Tibial nerve (tissue), 4 donors: ENCODE measurements around the gene CASKIN2. TPM values are rescaled to one million over a fixed set of nuclear protein-coding genes. Genes with fewer than 3 reads are reported as not detected.

ENCODE experiments used
- DNase-seq, 2 donors: peaks; one replicate each; pipeline ENCODE4 v3.0.0-alpha.2; 2019; ENCODE audit warnings: low spot score in 2 of 2
- H3K27ac ChIP-seq, 4 donors: fragments of 200-600 bp; sonication (generic) in 3 of 4; one replicate each; pipeline ENCODE4 v1.5.1; 2017 to 2019; ENCODE audit warnings: mild to moderate bottlenecking in 1 of 4
- H3K27me3 ChIP-seq, 2 donors: fragments of 200-600 bp; sonication (generic) in 1 of 2; one replicate each; pipeline versions ENCODE4 v1.5.1 to v1.6.0; 2017 to 2019
- H3K36me3 ChIP-seq, 3 donors: fragments of 200-600 bp; sonication (generic); one replicate each; pipeline ENCODE4 v1.5.1; 2018 to 2019
- H3K4me1 ChIP-seq, 4 donors: fragments of 200-600 bp; sonication (generic) in 3 of 4; one replicate each; pipeline ENCODE4 v1.5.1; 2017 to 2019
- H3K4me3 ChIP-seq, 4 donors: fragments of 200-600 bp; sonication (generic) in 3 of 4; one replicate each; pipeline ENCODE4 v1.5.1; 2017 to 2019; ENCODE audit warnings: mild to moderate bottlenecking in 1 of 4, moderate library complexity in 1 of 4
- H3K9me3 ChIP-seq, 4 donors: fragments of 200-600 bp; sonication (generic) in 3 of 4; one replicate each; pipeline ENCODE4 v1.5.1; 2017 to 2019
- CTCF ChIP-seq, 5 experiments: fragments of 200-600 bp in 3 of 5; fragments of 450-650 bp in 2 of 5; sonication (generic) in 3 of 5; IDR thresholded peaks; one replicate each; pipeline ENCODE4 v1.5.1; 2016 to 2019; ENCODE audit warnings: antibody characterized with exemption in 5 of 5, mild to moderate bottlenecking in 3 of 5, moderate library complexity in 2 of 5
- EP300 ChIP-seq, 2 donors: sonication (generic); formaldehyde crosslinking; IDR thresholded peaks; one replicate each; pipeline ENCODE4 v1.6.1; 2017; ENCODE audit warnings: antibody characterized with exemption in 2 of 2, mild to moderate bottlenecking in 1 of 2
- POLR2A ChIP-seq, 2 donors: fragments of 450-650 bp; IDR thresholded peaks; one replicate each; pipeline ENCODE4 v1.6.1; 2017; ENCODE audit warnings: antibody characterized with exemption in 2 of 2, mild to moderate bottlenecking in 2 of 2, moderate library complexity in 2 of 2
- WGBS, 2 donors: methylation state at CpG; one replicate each; pipeline ENCODE4 v1.1.5; 2018; 5-methylcytosine and 5-hydroxymethylcytosine counted together
- total RNA-seq, 4 donors: library from RNA; depleted of rRNA; stranded (reverse); fragments of >200 nt; gene quantifications; one replicate each; pipeline ENCODE4 v1.1.0, GENCODE V29; 2016

CASKIN2 gene
- total RNA-seq, 4 donors from 2014 or later = 36.0 to 59.0 (median 51.3) TPM

DNA sequence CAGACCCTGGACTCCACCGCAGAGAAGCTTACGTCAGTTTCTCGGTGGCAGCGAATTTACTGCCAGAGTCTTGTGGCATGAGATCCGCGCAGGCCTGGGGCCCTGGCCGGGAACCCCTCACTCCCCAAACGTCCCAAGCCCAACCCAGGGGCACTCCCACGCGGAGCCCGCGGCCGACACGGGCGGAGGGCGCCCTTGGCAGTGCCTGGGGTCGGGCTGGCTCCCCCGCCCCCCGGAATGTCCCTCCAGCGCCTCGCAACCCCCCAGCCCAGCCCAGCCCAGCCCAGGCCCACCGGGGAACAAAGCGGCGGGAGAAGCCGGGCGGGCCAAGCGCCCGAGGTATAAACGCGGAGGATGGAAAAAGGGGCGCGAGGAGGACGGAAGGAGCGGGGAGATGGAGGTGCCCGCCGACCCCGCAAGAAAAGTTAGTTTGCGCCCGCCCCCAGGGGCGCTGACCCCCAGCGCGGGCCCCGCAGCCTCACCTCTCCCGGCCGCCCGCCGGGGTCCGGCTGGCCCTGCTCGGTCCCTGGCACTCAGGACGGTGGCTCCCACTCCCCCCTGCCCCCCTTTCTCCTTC is 330 bp downstream of the CASKIN2 start:
- peak overlapping the region; percentile 82 to 98 (median 88) for H3K4me3 ChIP-seq
- peaks cover 0 to 65% (median 54%) of the 10 kb centered on the region in 4 donors for H3K4me1 ChIP-seq
- no peaks in the 10 kb centered on the region for H3K27me3 ChIP-seq
- TF ChIP-seq CTCF (IDR thresholded peaks at IDR 0.05) = no peak
- TF ChIP-seq POLR2A (IDR thresholded peaks at IDR 0.05) = peak in 1 of 2 donors; percentile 72
- H3K9me3 ChIP-seq = no peaks in the 10 kb centered on the region
- no peak for DNase-seq
- 0 to 1% methylated on average over 21 to 33 of the region's 50 CpGs for WGBS, 2 donors
- H3K27ac ChIP-seq = peak overlapping the region; percentile 85 to 97 (median 90)
- H3K36me3 ChIP-seq = peaks cover 0 to 13% (median 0%) of the 10 kb centered on the region in 3 donors

- WGBS, 2 donors = 0 to 3% methylated on average over 5 to 14 of the region's 15 CpGs
- Histone ChIP-seq H3K4me3 (peak overlapping the region; percentile 82 to 98 (median 88)), H3K36me3 (peaks cover 0 to 7% (median 0%) of the 10 kb centered on the region in 3 donors), H3K27ac (peak overlapping the region; percentile 85 to 97 (median 90)), H3K9me3 (no peaks in the 10 kb centered on the region), H3K27me3 (no peaks in the 10 kb centered on the region), H3K4me1 (peaks cover under 1 to 71% (median 58%) of the 10 kb centered on the region in 4 donors)
- TF ChIP-seq POLR2A (IDR thresholded peaks at IDR 0.05) = no peak
- no peak for TF ChIP-seq EP300 (IDR thresholded peaks at IDR 0.05)
- TF ChIP-seq CTCF (IDR thresholded peaks at IDR 0.05) = no peak
- no peak for DNase-seq
These were observed 928 bp downstream of the CASKIN2 start for GRCh38 chr17:75514299-75514918.

GRCh38 chr17:75513641-75514000 is 1.7 kb downstream of the CASKIN2 start:
- Histone ChIP-seq H3K4me3 (peak overlapping the region; percentile 82 to 98 (median 88)), H3K4me1 (peaks cover 2 to 79% (median 66%) of the 10 kb centered on the region in 4 donors), H3K36me3 (no peaks in the 10 kb centered on the region), H3K27ac (peak overlapping the region in 3 of 4 donors; percentile 85 to 97 (median 96)), H3K9me3 (no peaks in the 10 kb centered on the region), H3K27me3 (no peaks in the 10 kb centered on the region)
- 39 to 50% methylated on average over 15 to 17 of the region's 17 CpGs for WGBS, 2 donors
- no peak for DNase-seq
- TF ChIP-seq POLR2A (IDR thresholded peaks at IDR 0.05) = no peak
- TF ChIP-seq CTCF (IDR thresholded peaks at IDR 0.05) = no peak
- no peak for TF ChIP-seq EP300 (IDR thresholded peaks at IDR 0.05)

DNA sequence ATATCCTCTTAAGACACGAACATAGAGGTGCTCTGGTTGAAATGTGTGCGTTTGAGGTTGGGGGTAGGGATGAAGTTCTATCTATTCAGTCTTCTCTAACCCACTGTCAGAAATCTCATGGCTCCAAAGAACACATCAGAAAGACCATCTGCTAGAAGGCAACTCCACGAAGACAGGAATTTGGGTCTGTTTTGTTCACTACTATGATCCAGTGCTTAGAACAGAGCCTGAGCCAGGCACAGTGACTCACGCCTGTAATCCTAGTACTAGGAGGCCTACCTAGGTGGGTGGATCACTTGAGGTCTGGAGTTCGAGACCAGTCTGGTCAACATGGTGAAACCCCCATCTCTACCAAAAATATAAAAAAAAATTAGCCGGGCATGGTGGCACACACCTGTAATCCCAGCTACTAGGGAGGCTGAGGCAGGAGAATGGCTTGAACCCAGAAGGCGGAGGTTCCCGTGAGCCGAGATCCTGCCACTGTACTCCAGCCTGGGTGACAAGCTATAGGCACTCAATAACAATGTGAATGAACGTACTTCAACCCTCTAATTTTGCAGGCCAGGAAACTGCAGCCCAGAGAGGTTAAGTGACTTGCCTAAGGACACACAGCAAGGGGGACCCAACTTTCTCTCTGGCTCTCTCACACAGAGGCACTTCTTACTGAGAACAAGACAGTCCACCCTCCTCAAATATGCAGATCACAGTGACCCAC is 2.3 kb downstream of the CASKIN2 start:
- WGBS, 2 donors = 40 to 57% methylated on average over 10 of the region's 10 CpGs

More for the DNA sequence above, 2.3 kb downstream of the CASKIN2 start:
- peak overlapping the region; percentile 82 to 98 (median 88) for H3K4me3 ChIP-seq
- H3K27ac ChIP-seq = peak overlapping the region in 3 of 4 donors; percentile 85 to 97 (median 96)
- H3K27me3 ChIP-seq = no peaks in the 10 kb centered on the region
- H3K9me3 ChIP-seq = no peaks in the 10 kb centered on the region
- TF ChIP-seq CTCF (IDR thresholded peaks at IDR 0.05) (no peak), POLR2A (IDR thresholded peaks at IDR 0.05) (no peak), EP300 (IDR thresholded peaks at IDR 0.05) (no peak)
- peaks cover 2 to 80% (median 70%) of the 10 kb centered on the region in 4 donors for H3K4me1 ChIP-seq
- no peak for DNase-seq
- H3K36me3 ChIP-seq = peaks cover 0 to 1% (median 0%) of the 10 kb centered on the region in 3 donors
